WTC11 (cell line): Measurements from ENCODE around the gene ANKS3. TPM values are rescaled to one million over a fixed set of nuclear protein-coding genes. Genes with fewer than 3 reads are reported as not detected.

Source experiments
- AFF4 ChIP-seq: sonication (generic); formaldehyde crosslinking; IDR thresholded peaks from 2 replicates; pipeline ENCODE4 v1.8.1; 2023; ENCODE audit warnings: mild to moderate bottlenecking, missing genetic modification reagents, borderline replicate concordance
- ATF3 ChIP-seq: sonication (generic); formaldehyde crosslinking; conservative IDR thresholded peaks from 2 replicates; pipeline ENCODE4 v1.8.1; 2022; ENCODE audit warnings: mild to moderate bottlenecking, missing genetic modification reagents
- CDX4 ChIP-seq: fragments of 250-450 bp; sonication (Bioruptor Pico); IDR thresholded peaks from 2 replicates; pipeline ENCODE4 v1.9.0; 2021; ENCODE audit warnings: moderate library complexity, mild to moderate bottlenecking, inconsistent platforms, borderline replicate concordance
- CREM ChIP-seq: sonication (generic); formaldehyde crosslinking; IDR thresholded peaks from 2 replicates; pipeline ENCODE4 v1.8.1; 2022; ENCODE audit warnings: mild to moderate bottlenecking, missing genetic modification reagents, moderate library complexity
- E2F5 ChIP-seq: sonication (generic); formaldehyde crosslinking; IDR thresholded peaks from 2 replicates; pipeline ENCODE4 v1.8.1; 2022; ENCODE audit warnings: mild to moderate bottlenecking, moderate library complexity, missing genetic modification reagents
- ELF4 ChIP-seq: sonication (generic); formaldehyde crosslinking; IDR thresholded peaks from 2 replicates; pipeline ENCODE4 v1.8.1; 2022; ENCODE audit warnings: low read depth, mild to moderate bottlenecking, moderate library complexity, missing genetic modification reagents
- GABPB1 ChIP-seq: sonication (generic); formaldehyde crosslinking; IDR thresholded peaks from 2 replicates; pipeline ENCODE4 v1.8.1; 2023; ENCODE audit warnings: mild to moderate bottlenecking, missing genetic modification reagents
- MYBL2 ChIP-seq: sonication (generic); formaldehyde crosslinking; IDR thresholded peaks from 2 replicates; pipeline ENCODE4 v1.8.1; 2023; ENCODE audit warnings: mild to moderate bottlenecking, moderate library complexity, missing genetic modification reagents
- NFATC4 ChIP-seq: fragments of 250-450 bp; sonication (Bioruptor Pico); IDR thresholded peaks from 2 replicates; pipeline ENCODE4 v1.9.0; 2021; ENCODE audit warnings: mild to moderate bottlenecking
- NR1H2 ChIP-seq: sonication (generic); formaldehyde crosslinking; IDR thresholded peaks from 2 replicates; pipeline ENCODE4 v1.9.0; 2021; ENCODE audit warnings: mild to moderate bottlenecking, moderate library complexity, missing genetic modification reagents
- NR3C1 ChIP-seq: sonication (generic); formaldehyde crosslinking; conservative IDR thresholded peaks from 2 replicates; pipeline ENCODE4 v1.8.1; 2023; ENCODE audit warnings: low read depth, mild to moderate bottlenecking, missing genetic modification reagents
- PREB ChIP-seq: sonication (generic); formaldehyde crosslinking; IDR thresholded peaks from 2 replicates; pipeline ENCODE4 v1.8.1; 2022; ENCODE audit warnings: mild to moderate bottlenecking, missing genetic modification reagents, moderate library complexity, borderline replicate concordance
- PRRX2 ChIP-seq: fragments of 250-450 bp; sonication (Bioruptor Pico); IDR thresholded peaks from 2 replicates; pipeline ENCODE4 v1.8.0; 2021; ENCODE audit warnings: mild to moderate bottlenecking
- RELA ChIP-seq: sonication (generic); formaldehyde crosslinking; IDR thresholded peaks from 2 replicates; pipeline ENCODE4 v1.8.1; 2022; ENCODE audit warnings: missing genetic modification reagents, mild to moderate bottlenecking, borderline replicate concordance
- TEAD1 ChIP-seq: sonication (generic); formaldehyde crosslinking; IDR thresholded peaks from 2 replicates; pipeline ENCODE4 v1.8.0; 2022; ENCODE audit warnings: mild to moderate bottlenecking, missing genetic modification reagents
- TEAD4 ChIP-seq: sonication (generic); formaldehyde crosslinking; IDR thresholded peaks from 2 replicates; pipeline ENCODE4 v1.8.0; 2022; ENCODE audit warnings: mild to moderate bottlenecking, missing genetic modification reagents
- ZBTB43 ChIP-seq: sonication (generic); formaldehyde crosslinking; IDR thresholded peaks from 2 replicates; pipeline ENCODE4 v1.8.1; 2023; ENCODE audit warnings: mild to moderate bottlenecking, missing genetic modification reagents
- ZMAT4 ChIP-seq: fragments of 250-450 bp; sonication (Bioruptor Pico); IDR thresholded peaks from 2 replicates; pipeline ENCODE4 v1.9.0; 2021; ENCODE audit warnings: mild to moderate bottlenecking
- ZNF121 ChIP-seq: sonication (generic); formaldehyde crosslinking; IDR thresholded peaks from 2 replicates; pipeline ENCODE4 v1.8.0; 2023; ENCODE audit warnings: missing genetic modification reagents
- ZNF138 ChIP-seq: sonication (generic); formaldehyde crosslinking; conservative IDR thresholded peaks from 2 replicates; pipeline ENCODE4 v1.8.1; 2022; ENCODE audit warnings: mild to moderate bottlenecking, moderate library complexity, missing genetic modification reagents
- ZNF281 ChIP-seq: sonication (generic); formaldehyde crosslinking; IDR thresholded peaks from 2 replicates; pipeline ENCODE4 v1.8.0; 2023; ENCODE audit warnings: mild to moderate bottlenecking, missing genetic modification reagents
- ZNF423 ChIP-seq: fragments of 250-450 bp; sonication (Bioruptor Pico); IDR thresholded peaks from 2 replicates; pipeline ENCODE4 v2.1.2; 2022; ENCODE audit warnings: mild to moderate bottlenecking, moderate library complexity
- ZSCAN18 ChIP-seq: fragments of 250-450 bp; sonication (Bioruptor Pico); IDR thresholded peaks from 2 replicates; pipeline ENCODE4 v2.1.2; 2022; ENCODE audit warnings: mild to moderate bottlenecking, moderate library complexity
- total RNA-seq: library from RNA; stranded (reverse); gene quantifications from 3 replicates; pipeline ENCODE4 v1.2.3, GENCODE V29; 2021

Gene ANKS3
- total RNA-seq, 1 experiment from 2014 or later = 35.6 TPM

- TF ChIP-seq AFF4 (no peak), GABPB1 (CRISPR knock-in tag) (peak; percentile 90), ZNF423 (CRISPR knock-in tag) (no peak), RELA (CRISPR knock-in tag) (no peak), NFATC4 (CRISPR knock-in tag) (no peak), TEAD4 (CRISPR knock-in tag) (0 out of 2 replicates have a peak, but pooled peaks have one; percentile 15), E2F5 (CRISPR knock-in tag) (peak; percentile 87; the same call in 1 of the 2 replicates), NR1H2 (CRISPR knock-in tag) (no peak), ELF4 (CRISPR knock-in tag) (no peak), ZMAT4 (CRISPR knock-in tag) (no peak), ZSCAN18 (CRISPR knock-in tag) (no peak), PRRX2 (CRISPR knock-in tag) (no peak), ZNF138 (no peak), CREM (0 out of 2 replicates have a peak, but pooled peaks have one; percentile 18), CDX4 (CRISPR knock-in tag) (no peak), MYBL2 (CRISPR knock-in tag) (peak; percentile 72), TEAD1 (peak; percentile 79), NR3C1 (CRISPR knock-in tag) (no peak), ZBTB43 (0 out of 2 replicates have a peak, but pooled peaks have one; percentile 61), ATF3 (CRISPR knock-in tag) (no peak), ZNF121 (CRISPR knock-in tag) (no peak), PREB (CRISPR knock-in tag) (no peak), ZNF281 (no peak)
- TF ChIP-seq, all 79 proteins: peak for 24
Observed at GRCh38 chr16:4734063-4734729, at the start of gene ANKS3, which contains the start of gene DNAAF8 (continued).
